Epidermal melanocyte (primary cell): ENCODE results near the gene PFN1.

Experiments
- DNase-seq: peaks from one replicate; pipeline ENCODE4 v3.0.0; 2011; ENCODE audit warnings: low spot score; ENCODE audit not compliant: insufficient read length

The PFN1 gene

DNA sequence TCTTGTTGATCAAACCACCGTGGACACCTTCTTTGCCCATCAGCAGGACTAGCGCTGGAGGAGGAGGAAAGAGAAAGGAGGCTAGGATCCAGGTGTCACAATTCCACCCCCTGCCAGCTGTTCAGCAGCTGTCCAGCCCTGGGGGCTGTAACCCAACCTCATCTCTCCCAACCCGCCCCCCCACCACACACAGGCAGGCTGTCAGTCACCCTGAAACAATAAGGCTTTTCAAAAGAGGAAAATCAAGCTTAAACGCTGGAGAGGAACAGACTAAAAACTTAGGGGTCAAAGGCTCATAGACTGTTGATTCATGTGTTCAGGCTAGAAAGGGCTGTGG is 2.4 kb downstream of the PFN1 start:
- DNase-seq = peak; percentile 22

DNA sequence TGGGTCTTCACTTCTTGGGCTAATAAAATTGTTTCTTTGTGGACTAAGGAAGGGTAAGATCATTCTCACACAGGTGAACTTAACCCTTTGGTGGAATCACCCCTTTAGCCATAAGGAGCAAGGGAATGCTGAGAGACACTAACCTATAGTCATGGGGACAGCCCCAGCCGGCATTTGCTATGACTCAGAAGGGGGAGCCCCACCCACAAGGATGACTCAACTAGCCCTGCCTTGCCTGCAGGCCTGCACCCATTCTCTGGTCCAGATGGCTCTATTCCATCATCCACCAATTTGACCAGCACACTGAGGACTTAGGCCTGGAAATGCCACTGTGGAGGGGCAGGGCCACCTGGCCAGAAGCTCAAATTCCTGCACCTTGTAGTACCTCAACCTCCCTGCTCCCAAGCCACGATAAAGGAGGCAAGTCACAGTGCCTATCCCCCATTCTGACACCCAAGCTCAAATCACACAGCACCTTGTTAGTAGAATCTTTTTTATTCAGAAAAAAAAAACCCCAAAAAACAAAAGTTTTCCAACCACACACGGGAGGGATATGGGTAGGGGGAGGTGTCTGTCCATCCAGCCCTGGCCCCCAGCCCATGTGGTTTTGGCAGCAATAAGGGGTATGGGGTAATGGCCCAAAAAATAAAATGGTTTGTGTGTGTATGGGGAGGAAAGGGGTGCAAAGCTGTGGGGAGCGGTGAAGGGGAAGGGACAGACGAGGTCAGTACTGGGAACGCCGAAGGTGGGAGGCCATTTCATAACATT is 3.0 kb downstream of the PFN1 start:
- peak; percentile 34 for DNase-seq

DNA sequence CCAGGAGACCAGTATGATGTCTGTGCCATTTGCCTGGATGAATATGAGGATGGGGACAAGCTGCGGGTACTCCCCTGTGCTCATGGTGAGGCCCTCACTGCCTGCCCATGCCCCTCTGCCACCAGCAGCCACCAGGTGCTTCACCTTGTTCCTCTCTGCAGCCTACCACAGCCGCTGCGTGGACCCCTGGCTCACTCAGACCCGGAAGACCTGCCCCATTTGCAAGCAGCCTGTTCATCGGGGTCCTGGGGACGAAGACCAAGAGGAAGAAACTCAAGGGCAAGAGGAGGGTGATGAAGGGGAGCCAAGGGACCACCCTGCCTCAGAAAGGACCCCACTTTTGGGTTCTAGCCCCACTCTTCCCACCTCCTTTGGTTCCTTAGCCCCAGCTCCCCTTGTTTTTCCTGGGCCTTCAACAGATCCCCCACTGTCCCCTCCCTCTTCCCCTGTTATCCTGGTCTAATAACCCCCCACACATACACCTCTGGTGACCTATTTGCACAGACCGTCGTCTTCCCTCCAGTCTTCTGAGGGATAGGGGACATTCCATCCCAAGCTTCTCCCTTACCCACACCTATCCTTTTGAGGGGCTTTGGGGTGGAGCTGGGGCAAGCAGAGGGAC is 3.7 kb downstream of the PFN1 start:
- peak; percentile 5 for DNase-seq

DNA sequence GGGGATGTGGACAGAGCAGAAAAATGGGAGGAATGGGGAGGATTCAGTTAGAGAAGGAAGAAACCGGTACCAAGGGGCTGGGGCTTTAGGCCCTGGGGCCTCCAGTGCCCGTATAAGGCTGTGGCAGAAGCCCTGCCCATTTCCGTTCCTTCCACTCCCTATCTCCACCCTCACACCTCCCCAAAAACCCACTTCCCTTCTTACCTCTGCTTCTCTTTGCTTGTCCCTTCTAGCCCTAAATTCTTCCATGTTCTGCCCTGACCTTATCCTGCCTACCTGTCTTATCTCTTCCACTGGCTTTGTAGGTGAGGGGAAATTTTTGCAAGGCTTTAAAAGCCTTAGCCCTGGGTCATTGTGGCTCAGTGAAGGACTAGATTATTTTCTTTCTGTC is 4.2 kb downstream of the PFN1 start:
- peak; percentile 10 for DNase-seq

DNA sequence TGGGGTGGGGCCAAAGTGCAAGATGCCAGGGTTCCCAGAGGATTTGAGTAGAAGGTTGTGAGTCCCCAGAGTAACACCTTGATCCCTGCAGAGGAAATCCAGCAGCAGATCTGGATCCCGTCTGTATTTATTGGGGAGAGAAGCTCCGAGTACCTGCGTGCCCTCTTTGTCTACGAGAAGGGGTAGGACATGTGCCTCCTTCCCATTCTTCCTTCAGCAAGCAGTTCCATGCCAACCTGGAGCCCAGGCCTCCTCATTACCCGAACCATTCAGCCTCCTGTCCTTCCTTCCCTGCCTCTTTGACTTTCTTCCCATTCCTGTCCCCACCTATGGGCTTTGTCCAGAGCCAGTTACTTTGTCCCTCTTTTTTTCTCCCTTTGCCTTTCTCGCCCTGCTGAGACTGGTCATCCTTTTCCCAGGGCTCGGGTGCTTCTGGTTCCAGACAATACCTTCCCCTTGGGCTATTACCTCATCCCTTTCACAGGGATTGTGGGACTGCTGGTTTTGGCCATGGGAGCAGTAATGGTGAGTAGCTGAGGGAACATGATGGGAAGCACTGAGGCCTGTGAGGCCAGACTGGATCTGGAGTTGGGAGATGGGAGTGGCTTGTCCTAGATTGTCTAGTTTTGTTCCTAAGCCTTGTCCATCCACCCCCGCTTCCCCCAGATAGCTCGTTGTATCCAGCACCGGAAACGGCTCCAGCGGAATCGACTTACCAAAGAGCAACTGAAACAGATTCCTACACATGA is 5.4 kb downstream of the PFN1 start:
- no peak for DNase-seq

DNA sequence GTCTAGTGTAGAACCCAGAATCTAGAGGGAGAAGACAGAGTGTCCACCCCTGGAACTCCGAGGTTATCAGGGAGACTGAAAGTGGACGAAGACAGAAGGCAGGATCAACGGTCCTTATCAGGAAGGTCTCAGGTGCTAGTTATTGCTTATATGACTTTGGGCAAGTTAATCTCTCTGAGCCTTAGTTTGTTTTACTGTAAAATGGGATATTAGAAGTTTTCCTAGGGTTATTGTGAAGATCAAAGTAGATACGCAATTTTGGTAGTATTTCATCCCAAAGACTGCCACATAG is 7.1 kb downstream of the PFN1 start:
- no peak for DNase-seq

DNA sequence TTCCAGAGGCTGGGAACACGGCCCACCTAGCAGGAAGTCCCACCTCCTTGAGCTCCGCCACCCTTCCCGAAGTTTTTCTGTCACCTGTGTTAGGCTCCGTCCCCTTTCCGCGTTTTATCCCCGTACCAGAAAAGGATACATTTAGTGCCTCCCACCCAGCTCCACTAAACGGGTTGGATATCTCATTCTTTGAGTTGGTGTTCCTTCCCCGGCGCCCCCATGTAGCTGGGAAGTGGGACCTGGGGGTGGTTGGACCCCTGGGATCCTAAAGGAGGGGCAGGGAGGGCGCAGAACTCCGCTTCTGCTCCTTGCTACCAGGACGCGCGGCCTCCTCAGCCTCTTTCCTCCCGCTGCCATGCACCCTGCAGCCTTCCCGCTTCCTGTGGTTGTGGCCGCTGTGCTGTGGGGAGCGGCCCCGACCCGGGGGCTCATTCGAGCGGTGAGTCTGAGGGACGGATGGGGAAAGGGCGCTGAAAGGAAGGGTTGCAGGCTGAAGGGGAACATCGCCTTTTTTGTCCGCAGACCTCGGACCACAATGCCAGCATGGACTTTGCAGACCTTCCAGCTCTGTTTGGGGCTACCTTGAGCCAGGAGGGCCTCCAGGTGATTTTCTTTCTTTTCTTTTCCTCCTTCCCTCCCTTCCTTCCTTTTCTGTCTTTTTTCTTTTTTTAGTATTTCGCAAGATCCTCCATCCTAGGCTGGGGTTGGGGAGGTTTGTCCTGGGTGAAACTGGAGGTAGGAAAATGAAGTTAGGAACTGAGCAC is 7.6 kb downstream of the PFN1 start:
- DNase-seq = peak; percentile 91

DNA sequence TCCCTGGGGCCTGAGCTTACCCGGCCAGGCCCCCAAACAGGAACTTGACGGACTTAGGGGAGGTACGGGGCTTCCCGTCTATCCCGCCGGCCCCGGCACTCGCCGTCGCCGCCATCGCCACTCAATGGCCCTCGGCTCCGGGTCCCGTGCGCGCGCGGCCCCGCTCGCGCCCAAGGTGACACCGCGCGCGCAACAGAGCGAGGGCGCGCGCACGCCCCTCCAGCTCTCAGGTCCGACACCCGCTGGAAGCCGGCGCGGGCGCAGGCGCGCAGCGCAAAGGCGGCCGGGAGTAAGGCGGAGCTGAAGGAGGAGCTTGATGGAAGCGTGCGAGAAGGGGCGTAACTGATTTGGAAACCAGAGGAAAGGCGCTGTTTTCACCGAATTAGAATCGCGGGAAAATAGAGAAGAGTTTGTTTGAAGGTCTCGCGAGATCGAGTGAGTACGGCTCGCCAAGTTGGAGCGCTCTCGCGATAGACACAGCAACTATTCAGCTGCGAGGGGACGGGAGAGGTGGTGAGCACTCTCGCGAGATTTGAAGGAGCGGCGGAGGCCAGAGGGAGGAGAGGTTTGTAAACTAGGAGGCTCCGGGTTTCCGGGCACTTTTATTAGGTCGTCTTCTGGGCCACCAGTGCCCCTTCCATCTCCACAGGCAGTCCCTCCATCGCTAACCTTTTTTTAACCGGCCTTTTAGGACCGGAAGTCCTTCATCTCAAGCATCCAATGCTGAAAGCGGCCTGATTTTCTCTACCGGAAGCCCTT is 8.4 kb downstream of the PFN1 start, which contains the start of the genes RNF167 and SLC25A11:
Gene RNF167, plus strand, starts transcription at position 473 of the 759 bp plus-strand sequence. CDS start 642 bp downstream, outside the sequence.
Gene SLC25A11, minus strand, starts transcription at position 251 of the 759 bp plus-strand sequence. Its CDS starts 136 bp downstream, at position 115.
- DNase-seq = peak; percentile 99

DNA sequence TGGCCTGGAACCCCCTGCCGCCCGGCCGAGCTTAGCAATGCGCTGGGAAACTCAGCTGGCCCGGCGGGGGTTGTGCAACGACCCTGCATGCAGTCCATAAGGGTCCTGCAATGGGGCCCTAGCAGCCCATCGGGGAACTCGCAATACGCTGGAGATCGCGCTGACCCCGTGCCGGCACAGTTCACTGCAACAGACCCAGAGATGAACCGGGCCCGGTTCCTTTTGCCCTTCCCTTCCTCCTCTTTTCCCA is 8.9 kb downstream of the PFN1 start:
- DNase-seq = no peak

DNA sequence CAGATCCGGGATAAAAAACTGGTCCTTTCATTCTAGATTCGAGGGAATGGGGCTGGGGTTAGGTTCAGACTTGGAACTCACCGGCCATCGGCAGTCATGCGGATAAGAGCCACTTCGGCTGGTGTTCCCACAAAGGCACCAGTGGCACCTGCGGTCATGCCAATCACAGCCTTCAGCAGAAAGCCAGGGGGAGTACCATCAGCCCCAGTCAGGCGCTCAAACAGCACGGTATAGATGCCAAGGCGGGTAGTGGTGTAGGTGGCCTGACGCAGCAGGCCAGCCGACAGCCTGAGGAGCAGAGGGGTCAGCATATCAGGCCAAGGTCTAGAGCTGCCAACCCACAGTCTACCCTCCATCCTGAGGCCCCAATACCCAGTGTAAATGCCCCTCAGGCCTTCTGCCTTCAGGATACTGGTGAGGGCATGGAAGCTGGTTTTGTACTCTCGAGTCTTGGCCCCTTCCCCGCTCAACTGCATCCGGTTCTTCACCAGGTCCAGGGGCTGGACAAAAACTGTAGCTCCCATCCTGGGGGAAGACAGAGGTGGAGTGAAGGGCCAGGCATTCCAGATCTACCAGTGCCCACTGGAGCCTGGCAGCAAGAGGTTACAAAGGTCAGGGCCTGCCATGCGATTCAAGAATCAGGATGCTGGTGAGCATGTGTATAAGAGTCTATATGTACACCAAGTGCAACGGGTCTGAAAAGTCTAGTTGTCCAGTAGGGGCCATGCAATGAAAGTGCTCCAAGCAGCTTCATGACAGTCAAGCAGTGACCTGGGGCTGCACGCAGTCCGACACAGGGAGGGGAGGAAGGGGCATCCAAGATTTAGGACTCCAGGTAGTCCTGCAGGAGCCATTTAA is 9.4 kb downstream of the PFN1 start:
- DNase-seq = peak; percentile 15

DNA sequence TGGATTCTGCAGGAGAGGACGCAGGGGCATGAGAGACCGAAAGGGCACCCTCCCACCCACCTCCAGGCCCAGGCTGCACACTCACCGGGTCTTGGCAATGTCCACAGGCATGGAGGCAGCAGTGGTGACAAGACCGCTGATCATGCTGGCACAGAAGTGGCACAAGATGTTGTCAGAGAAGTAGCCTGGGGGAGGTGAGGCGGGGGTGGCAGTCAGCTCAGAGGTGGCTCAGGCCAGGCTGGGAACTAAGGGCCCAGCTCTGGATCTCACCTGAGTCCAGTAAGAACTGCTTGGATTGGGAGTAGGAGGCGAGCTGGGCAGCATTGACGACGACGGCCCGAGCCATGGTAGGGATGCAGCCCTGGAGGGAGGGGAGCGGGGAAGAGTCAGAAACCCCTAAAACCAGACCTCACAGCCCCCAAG is 10.2 kb downstream of the PFN1 start:
- DNase-seq = peak; percentile 15

DNA sequence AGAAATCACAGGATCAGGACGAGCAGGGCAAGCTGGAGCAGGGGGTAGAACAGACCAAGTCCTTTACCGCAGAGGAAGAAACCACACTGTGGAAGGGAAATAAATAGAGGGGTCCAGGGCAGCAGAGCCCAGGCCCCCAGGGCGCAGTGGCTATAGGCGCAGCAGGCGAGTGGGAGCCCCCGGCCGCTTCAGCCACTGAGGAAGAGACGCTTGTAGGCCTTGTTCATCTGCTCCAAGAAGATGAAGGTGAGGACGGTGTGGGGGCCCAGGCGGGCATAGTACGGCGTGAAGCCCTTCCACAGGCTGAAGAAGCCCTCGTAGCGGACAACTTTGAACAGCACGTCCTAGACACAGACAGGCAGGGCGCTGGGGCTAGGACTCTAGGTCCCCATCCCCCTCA is 10.8 kb downstream of the PFN1 start:
- DNase-seq = no peak

DNA sequence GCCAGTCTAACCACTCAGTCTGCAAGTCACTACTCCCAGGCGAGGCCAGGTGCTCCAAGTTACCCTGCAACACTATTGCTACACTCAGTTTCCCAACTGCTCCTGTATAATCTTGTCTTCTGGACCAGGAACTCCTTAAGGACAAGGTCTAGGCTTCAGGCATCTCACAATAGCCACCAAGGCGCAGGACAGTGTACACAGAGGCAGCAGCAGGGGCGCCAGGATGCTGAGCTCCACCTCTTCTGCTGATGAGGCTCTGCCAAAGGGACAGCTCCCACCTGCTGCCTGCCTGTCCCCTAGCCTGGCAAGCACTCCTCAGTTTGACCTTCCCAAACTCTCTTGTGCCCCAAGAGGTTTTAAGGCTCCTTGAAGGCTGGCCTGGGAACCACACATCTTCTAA is 11.9 kb downstream of the PFN1 start:
- peak; percentile 12 for DNase-seq

DNA sequence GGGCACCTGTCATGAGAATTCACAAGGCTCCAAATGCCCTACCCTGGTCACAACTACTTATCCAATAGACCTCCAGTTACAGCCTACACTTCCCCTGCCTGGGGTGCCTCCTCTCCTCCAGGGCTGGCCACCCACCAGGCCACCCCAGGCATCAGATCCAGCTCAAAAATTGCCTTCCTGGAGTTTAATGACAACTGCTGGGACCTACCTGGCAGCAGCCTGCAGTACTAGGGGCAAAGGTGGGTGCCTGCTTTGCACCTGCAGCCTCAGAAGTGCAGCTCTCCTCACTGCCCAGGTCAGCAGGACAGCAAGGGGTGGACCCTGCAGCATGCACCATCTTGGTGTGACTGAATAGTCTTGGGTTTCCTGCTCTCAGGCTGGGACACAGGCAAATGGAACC is 12.7 kb downstream of the PFN1 start:
- DNase-seq = peak; percentile 3

DNA sequence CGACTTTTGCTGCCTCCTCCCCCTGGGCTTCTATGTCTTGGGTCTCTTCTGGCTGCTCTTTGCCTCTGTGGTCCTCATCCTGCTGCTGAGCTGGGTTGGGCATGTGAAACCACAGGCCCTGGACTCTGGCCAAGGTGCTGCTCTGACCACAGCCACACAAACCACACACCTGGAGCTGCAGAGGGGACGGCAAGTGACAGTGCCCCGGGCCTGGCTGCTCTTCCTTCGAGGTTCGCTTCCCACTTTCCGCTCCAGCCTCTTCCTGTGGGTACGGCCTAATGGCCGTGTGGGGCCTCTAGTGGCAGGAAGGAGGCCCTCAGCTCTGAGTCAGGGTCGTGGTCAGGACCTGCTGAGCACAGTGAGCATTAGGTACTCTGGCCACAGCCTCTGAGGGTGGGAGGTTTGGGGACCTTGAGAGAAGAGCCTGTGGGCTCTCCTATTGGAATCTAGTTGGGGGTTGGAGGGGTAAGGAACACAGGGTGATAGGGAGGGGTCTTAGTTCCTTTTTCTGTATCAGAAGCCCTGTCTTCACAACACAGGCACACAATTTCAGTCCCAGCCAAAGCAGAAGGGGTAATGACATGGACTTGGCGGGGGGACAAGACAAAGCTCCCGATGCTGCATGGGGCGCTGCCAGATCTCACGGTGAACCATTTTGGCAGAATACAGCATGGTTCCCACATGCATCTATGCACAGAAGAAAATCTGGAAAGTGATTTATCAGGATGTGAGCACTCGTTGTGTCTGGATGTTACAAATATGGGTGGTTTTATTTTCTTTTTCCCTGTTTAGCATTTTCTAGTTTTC is 14.0 kb downstream of the PFN1 start:
- peak; percentile 17 for DNase-seq

DNA sequence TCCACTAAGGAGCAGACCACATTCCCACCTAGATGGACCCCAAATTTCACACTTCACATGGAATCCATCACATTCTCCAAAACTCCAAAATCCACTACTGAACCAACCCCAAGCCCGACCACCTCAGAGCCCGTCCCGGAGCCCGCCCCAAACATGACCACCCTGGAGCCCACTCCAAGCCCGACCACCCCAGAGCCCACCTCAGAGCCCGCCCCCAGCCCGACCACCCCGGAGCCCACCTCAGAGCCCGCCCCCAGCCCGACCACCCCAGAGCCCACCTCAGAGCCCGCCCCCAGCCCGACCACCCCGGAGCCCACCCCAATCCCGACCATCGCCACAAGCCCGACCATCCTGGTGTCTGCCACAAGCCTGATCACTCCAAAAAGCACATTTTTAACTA is 14.7 kb downstream of the PFN1 start:
- DNase-seq = no peak

DNA sequence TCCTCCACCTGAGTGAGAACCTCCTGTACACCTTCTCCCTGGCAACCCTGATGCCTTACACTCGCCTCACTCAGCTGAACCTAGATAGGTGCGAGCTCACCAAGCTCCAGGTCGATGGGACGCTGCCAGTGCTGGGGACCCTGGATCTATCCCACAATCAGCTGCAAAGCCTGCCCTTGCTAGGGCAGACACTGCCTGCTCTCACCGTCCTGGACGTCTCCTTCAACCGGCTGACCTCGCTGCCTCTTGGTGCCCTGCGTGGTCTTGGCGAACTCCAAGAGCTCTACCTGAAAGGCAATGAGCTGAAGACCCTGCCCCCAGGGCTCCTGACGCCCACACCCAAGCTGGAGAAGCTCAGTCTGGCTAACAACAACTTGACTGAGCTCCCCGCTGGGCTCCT is 15.6 kb downstream of the PFN1 start:
- DNase-seq = no peak

DNA sequence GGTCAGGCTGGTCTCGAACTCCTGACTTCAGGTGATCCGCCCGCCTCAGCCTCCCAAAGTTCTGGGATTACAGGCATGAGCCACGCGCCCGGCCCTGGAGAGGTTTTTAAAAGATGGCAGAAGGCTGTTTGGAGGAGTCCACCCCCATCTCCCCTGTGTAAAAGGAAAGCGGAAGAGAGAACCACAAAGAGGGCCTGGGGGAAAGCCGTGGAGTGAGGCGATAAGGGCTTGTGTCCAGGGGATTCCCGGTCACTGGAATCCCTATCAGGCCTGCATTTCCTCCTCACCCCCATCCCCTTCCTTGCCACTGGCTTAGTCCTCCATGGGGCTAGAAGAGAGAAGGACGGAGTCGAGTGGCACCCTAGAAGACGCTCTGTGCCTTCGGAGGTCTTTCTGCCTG is 16.4 kb downstream of the PFN1 start, which contains the start of gene GP1BA:
Gene GP1BA, plus strand, starts transcription at position 315 of the 400 bp plus-strand sequence. CDS start 328 bp downstream, outside the sequence.
- DNase-seq = no peak

DNA sequence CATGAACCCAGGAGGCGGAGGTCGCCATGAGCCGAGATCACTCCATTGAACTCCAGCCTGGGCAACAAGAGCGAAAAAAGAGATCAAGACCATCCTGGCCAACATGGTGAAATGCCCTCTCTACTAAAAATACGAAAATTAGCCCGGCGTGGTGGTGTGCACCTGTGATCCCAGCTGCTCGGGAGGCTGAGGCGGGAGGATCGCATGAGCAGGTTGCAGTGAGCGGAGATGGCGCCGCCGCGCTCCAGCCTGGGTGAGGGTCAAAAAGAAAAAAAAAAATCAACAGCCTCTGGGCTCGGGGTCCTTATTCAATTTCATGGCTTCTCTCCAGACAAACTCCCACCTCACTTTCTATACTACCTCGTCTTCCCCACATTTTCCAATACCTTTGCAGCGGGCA is 19.4 kb downstream of the PFN1 start:
- DNase-seq = no peak
